Heart left ventricle (tissue), 16 donors: Measurements from ENCODE around the gene PEF1. TPM values are rescaled to one million over a fixed set of nuclear protein-coding genes. Genes with fewer than 3 reads are reported as not detected.

Source experiments
- ATAC-seq, 4 donors: fragments of 200-7000 bp; cut with Tn5 transposase; one replicate each; pipeline ENCODE4 v1.9.1; 2020 to 2022; ENCODE audit warnings: moderate library complexity in 4 of 4, mild to moderate bottlenecking in 3 of 4, moderate number of reproducible peaks in 1 of 4
- DNase-seq, 5 donors: peaks; one replicate each; pipeline ENCODE4 v3.0.0-alpha.2; 2020
- H3K27ac ChIP-seq, 12 donors: fragments of 200-600 bp; sonication (generic) in 4 of 12; one replicate each; pipeline versions ENCODE4 v1.5.0 to v1.8.0; 2016 to 2022; ENCODE audit warnings: mild to moderate bottlenecking in 2 of 12
- H3K27me3 ChIP-seq, 9 donors: fragments of 200-600 bp; sonication (generic) in 2 of 9; one replicate each; pipeline versions ENCODE4 v1.5.1 to v1.8.0; 2016 to 2022; ENCODE audit warnings: mild to moderate bottlenecking in 3 of 9
- H3K36me3 ChIP-seq, 9 donors: fragments of 200-600 bp; sonication (generic) in 2 of 9; one replicate each; pipeline versions ENCODE4 v1.5.0 to v1.8.0; 2018 to 2022; ENCODE audit warnings: mild to moderate bottlenecking in 2 of 9
- H3K4me1 ChIP-seq, 12 donors: fragments of 200-600 bp; sonication (generic) in 4 of 12; one replicate each; pipeline versions ENCODE4 v1.5.0 to v1.8.0; 2016 to 2022; ENCODE audit warnings: mild to moderate bottlenecking in 3 of 12
- H3K4me3 ChIP-seq, 12 donors: fragments of 200-600 bp; sonication (generic) in 4 of 12; one replicate each; pipeline versions ENCODE4 v1.5.0 to v1.8.0; 2017 to 2022; ENCODE audit warnings: mild to moderate bottlenecking in 9 of 12, moderate library complexity in 4 of 12
- H3K9me3 ChIP-seq, 12 donors: fragments of 200-600 bp; sonication (generic) in 4 of 12; one replicate each; pipeline versions ENCODE4 v1.5.0 to v1.8.0; 2016 to 2022; ENCODE audit warnings: mild to moderate bottlenecking in 1 of 12
- CTCF ChIP-seq, 12 donors: fragments of 200-600 bp; sonication (generic) in 4 of 12; IDR thresholded peaks; one replicate each; pipeline versions ENCODE4 v1.5.0 to v1.8.0; 2018 to 2022; ENCODE audit warnings: antibody characterized with exemption in 12 of 12, mild to moderate bottlenecking in 5 of 12
- POLR2A ChIP-seq, 2 donors: fragments of 450-650 bp; IDR thresholded peaks; one replicate each; pipeline ENCODE4 v1.6.1; 2017; ENCODE audit warnings: antibody characterized with exemption in 2 of 2, mild to moderate bottlenecking in 2 of 2, moderate library complexity in 2 of 2
- WGBS, 4 donors: extraction: QIAGEN DNeasy Blood & Tissue Kit in 2 of 4; methylation state at CpG; one replicate each; pipeline versions ENCODE4 v1.1.5 to v1.1.7; 2013 to 2018; 5-methylcytosine and 5-hydroxymethylcytosine counted together
- intact Hi-C, 10 donors: fragments of 100-400 bp; cut with DNase I; formaldehyde crosslinking; loops; one replicate each; pipeline versions ENCODE4 v1.11.1 to v1.14.2; 2022
- polyA plus RNA-seq, 2 donors: library from polyadenylated mRNA; stranded (reverse); fragments of 200-250 nt; gene quantifications; one replicate each; pipeline ENCODE4 v1.2.3, GENCODE V29; 2013
- total RNA-seq, 9 donors: library from RNA; depleted of rRNA in 2 of 9; stranded (reverse); fragments of >200 nt in 2 of 9; fragmentation: NEBNext Ultra II Directional in 3 of 9; extraction: Animal tissue kit (Norgen Biotek cat#: 25700) in 3 of 9; gene quantifications; one replicate each; pipeline versions ENCODE4 v1.1.0 to v1.2.4, GENCODE V29; 2016 to 2023
- donor health status: ischemic (EF 13 %, LVEDD 7.1; RV severe dilation, severe dysfunction).
- donor health status: healthy with polysubstance abuse.
- donor health status: DM: no; HTN: yes; CAD: no.
- donor health status: DM: no; HTN: no; CAD: no.
- donor health status: ischemic (EF 25% LVEDD 6.9; RV normal size, moderate dysfunction).
- donor health status: ischemic (EF 25% LVEDD 5.7; RV mildly dilated, moderate dysfunction).
- donor health status: healthy.
- donor health status: DM: yes; HTN: yes; CAD: no.
- donor health status: ischemic (EF 35%, LVEDD 5.7; RV mildly dilated, moderate dysfunction).
- donor health status: nonischemic (EF 11% LVEDD 7.7; RV severe dilation, severe dysfunction).
- donor health status: DM: yes; HTN: yes; CAD: no.
- donor health status: PGD.
- donor health status: ischemic (EF 29% LVEDD 5.4; RV normal size, mild dysfunction).
- donor health status: nonischemic (EF 23%, LVEDD 6.1; RV moderate dilation, normal function).

The PEF1 gene
- total and polyA plus RNA-seq, 11 donors: 32.2 to 106 (median 42.4) TPM

GRCh38 chr1:31617218-31617915 is 27.3 kb downstream of the PEF1 start, which contains the start of gene HCRTR1:
Gene HCRTR1 (plus strand): TSS chr1:31617689. CDS start chr1:31619193, 1,504 bp downstream.
- Histone ChIP-seq H3K4me3 (peak within 1 kb of the TSS; percentile 39 to 79 (median 64)), H3K9me3 (no peaks in the 10 kb centered on the region), H3K36me3 (no peaks in the 10 kb centered on the region), H3K27ac (peak within 1 kb of the TSS in 4 of 12 donors; percentile 12 to 60 (median 56)), H3K27me3 (peaks cover 0 to 29% (median 4%) of the 10 kb centered on the region in 9 donors), H3K4me1 (peaks cover 3 to 45% (median 17%) of the 10 kb centered on the region in 12 donors)
- ATAC-seq (peak in 1 of 4 donors; percentile 6), DNase-seq (no peak)
- TF ChIP-seq POLR2A (IDR thresholded peaks at IDR 0.05): no peak
- TF ChIP-seq CTCF (IDR thresholded peaks at IDR 0.05): no peak
- 8 to 22% (median 15%) methylated on average over 21 to 48 of the region's 48 CpGs for WGBS, 4 donors
- intact Hi-C loops: no loop called here

- Histone ChIP-seq H3K4me3 (no peak overlapping the region), H3K27ac (no peak overlapping the region), H3K36me3 (no peaks in the 10 kb centered on the region), H3K4me1 (peaks cover 0 to 31% (median 10%) of the 10 kb centered on the region in 12 donors), H3K27me3 (peaks cover 0 to 29% (median 4%) of the 10 kb centered on the region in 9 donors), H3K9me3 (no peaks in the 10 kb centered on the region)
- DNase-seq: no peak
- no peak for ATAC-seq
- no peak for TF ChIP-seq POLR2A (IDR thresholded peaks at IDR 0.05)
- no peak for TF ChIP-seq CTCF (IDR thresholded peaks at IDR 0.05)
- intact Hi-C loops: no loop called here
- 77 to 92% (median 87%) methylated on average over 2 of the region's 2 CpGs for WGBS, 4 donors
Observed at GRCh38 chr1:31615939-31616338, 28.7 kb downstream of the PEF1 start.

GRCh38 chr1:31615414-31615813 is 29.3 kb downstream of the PEF1 start:
- Histone ChIP-seq H3K4me1 (peaks cover 0 to 31% (median 10%) of the 10 kb centered on the region in 12 donors), H3K4me3 (no peak overlapping the region), H3K27ac (no peak overlapping the region), H3K36me3 (no peaks in the 10 kb centered on the region), H3K27me3 (peaks cover 0 to 29% (median 4%) of the 10 kb centered on the region in 9 donors), H3K9me3 (no peaks in the 10 kb centered on the region)
- intact Hi-C loops: no loop called here
- WGBS, 4 donors: 95 to 100% (median 96%) methylated on average over 6 of the region's 6 CpGs
- no peak for ATAC-seq
- TF ChIP-seq POLR2A (IDR thresholded peaks at IDR 0.05): no peak
- no peak for TF ChIP-seq CTCF (IDR thresholded peaks at IDR 0.05)
- no peak for DNase-seq

- Histone ChIP-seq H3K9me3 (no peaks in the 10 kb centered on the region), H3K27ac (no peak overlapping the region), H3K4me1 (peaks cover 0 to 31% (median 10%) of the 10 kb centered on the region in 12 donors), H3K4me3 (no peak overlapping the region), H3K36me3 (no peaks in the 10 kb centered on the region), H3K27me3 (peaks cover 0 to 29% (median 4%) of the 10 kb centered on the region in 9 donors)
- intact Hi-C loops: no loop called here
- DNase-seq (no peak), ATAC-seq (no peak)
- TF ChIP-seq CTCF (IDR thresholded peaks at IDR 0.05) (no peak), POLR2A (IDR thresholded peaks at IDR 0.05) (no peak)
- WGBS, 4 donors: 77 to 83% (median 79%) methylated on average over 8 of the region's 8 CpGs
Observed at GRCh38 chr1:31614414-31615005, 30.2 kb downstream of the PEF1 start.
